ENCODE measurements around the gene ZNF488. TPM values are rescaled to one million over a fixed set of nuclear protein-coding genes. Genes with fewer than 3 reads are reported as not detected.
A peak's percentile ranks its signal among the peaks of the same experiment; 100 is the strongest.

ZNF488 gene
- total and polyA plus RNA-seq, 2 experiments from 2014 or later = 0.15 to 1.2 TPM

- Histone ChIP-seq H3K36me3 (no peaks in the 10 kb centered on the region), H3K27me3 (no peaks in the 10 kb centered on the region), H3K9me3 (ENCODE audit: low read depth) (no peaks in the 10 kb centered on the region), H3K4me1 (ENCODE audit: low read depth) (no peaks in the 10 kb centered on the region), H3K4me3 (no peak overlapping the region), H3K27ac (no peak overlapping the region)
- no peak for DNase-seq (ENCODE audit: low read depth in 1 of 2, low spot score in 1 of 2)
- no peak for TF ChIP-seq CTCF (IDR thresholded peaks at IDR 0.05; ENCODE audit: low read depth, low read length)
These were observed 31.6 kb upstream of the ZNF488 start for GRCh38 chr10:47415520-47416304.

GRCh38 chr10:47414752-47415519 lies 30.8 kb upstream of the ZNF488 start:
- no peaks in the 10 kb centered on the region for H3K36me3 ChIP-seq
- no peaks in the 10 kb centered on the region for H3K27me3 ChIP-seq
- TF ChIP-seq CTCF (IDR thresholded peaks at IDR 0.05; ENCODE audit: low read depth, low read length) = no peak
- H3K4me3 ChIP-seq = no peak overlapping the region
- H3K27ac ChIP-seq = no peak overlapping the region
- H3K9me3 ChIP-seq (ENCODE audit: low read depth) = no peaks in the 10 kb centered on the region
- no peak for DNase-seq (ENCODE audit: low read depth in 1 of 2, low spot score in 1 of 2)
- no peaks in the 10 kb centered on the region for H3K4me1 ChIP-seq (ENCODE audit: low read depth)

- H3K36me3 ChIP-seq = no peaks in the 10 kb centered on the region
- no peak for DNase-seq (ENCODE audit: low read depth in 1 of 2, low spot score in 1 of 2)
- H3K27ac ChIP-seq = no peak overlapping the region
- H3K4me3 ChIP-seq = no peak overlapping the region
- H3K27me3 ChIP-seq = no peaks in the 10 kb centered on the region
- no peak for TF ChIP-seq CTCF (IDR thresholded peaks at IDR 0.05; ENCODE audit: low read depth, low read length)
- H3K9me3 ChIP-seq (ENCODE audit: low read depth) = no peaks in the 10 kb centered on the region
- H3K4me1 ChIP-seq (ENCODE audit: low read depth) = no peaks in the 10 kb centered on the region
These were observed 30.1 kb upstream of the ZNF488 start for GRCh38 chr10:47414227-47414592.

GRCh38 chr10:47413531-47414226 lies 29.6 kb upstream of the ZNF488 start:
- no peak for DNase-seq (ENCODE audit: low read depth in 1 of 2, low spot score in 1 of 2)
- Histone ChIP-seq H3K4me1 (ENCODE audit: low read depth) (no peaks in the 10 kb centered on the region), H3K4me3 (no peak overlapping the region), H3K9me3 (ENCODE audit: low read depth) (no peaks in the 10 kb centered on the region), H3K27me3 (no peaks in the 10 kb centered on the region), H3K27ac (no peak overlapping the region), H3K36me3 (no peaks in the 10 kb centered on the region)
- TF ChIP-seq CTCF (IDR thresholded peaks at IDR 0.05; ENCODE audit: low read depth, low read length) = no peak

GRCh38 chr10:47412869-47413268 lies 28.8 kb upstream of the ZNF488 start:
- H3K27me3 ChIP-seq = no peaks in the 10 kb centered on the region
- no peak for TF ChIP-seq CTCF (IDR thresholded peaks at IDR 0.05; ENCODE audit: low read depth, low read length)
- no peaks in the 10 kb centered on the region for H3K4me1 ChIP-seq (ENCODE audit: low read depth)
- DNase-seq (ENCODE audit: low read depth in 1 of 2, low spot score in 1 of 2) = peak in 1 of 2 donors; percentile 42
- no peaks in the 10 kb centered on the region for H3K9me3 ChIP-seq (ENCODE audit: low read depth)
- H3K36me3 ChIP-seq = no peaks in the 10 kb centered on the region
- no peak overlapping the region for H3K4me3 ChIP-seq
- H3K27ac ChIP-seq = no peak overlapping the region
